ENCODE measurements around the gene PPP1R2C.

DNA sequence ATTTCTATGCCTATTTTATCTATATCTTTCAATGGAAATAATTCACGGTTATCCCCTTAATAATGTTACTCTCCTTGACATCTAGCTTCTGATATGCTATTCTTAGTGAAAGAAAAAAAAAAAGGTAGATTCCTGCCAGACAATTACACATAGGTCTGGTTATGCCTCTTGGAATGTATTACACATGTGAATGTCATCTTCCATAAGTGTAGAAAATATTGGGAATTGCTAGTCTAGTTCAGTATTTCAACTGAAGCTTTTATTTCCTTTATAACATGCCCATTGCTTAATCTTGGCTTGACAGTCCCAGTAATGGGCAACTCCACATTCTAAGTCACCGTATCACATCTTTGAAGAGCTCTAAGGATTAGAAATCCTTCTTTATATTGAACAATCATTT is 25.4 kb upstream of the PPP1R2C start:
- TF ChIP-seq EZH2 (IDR thresholded peaks at IDR 0.05; ENCODE audit: insufficient read depth, low read length): no peak
- no peak for TF ChIP-seq CTCF (IDR thresholded peaks at IDR 0.05; ENCODE audit: insufficient read depth, low read depth, low read length)
